Endothelial cell of umbilical vein (primary cell): ENCODE data around the gene FLG2. TPM values are rescaled to one million over a fixed set of nuclear protein-coding genes. Genes with fewer than 3 reads are reported as not detected.

Experiments
- BruUV-seq: library from RNA; stranded (reverse); fragments of 400-500 nt; replicated peaks from 2 replicates; lab custom pipeline; 2021; lab: Mats Ljungman, UMichigan
- CTCF ChIA-PET: fragments of 300-600, 350-600 bp; sonication (Branson Sonifier 250); formaldehyde crosslinking; loops from one replicate; lab custom pipeline; 2021; ENCODE audit warnings: antibody characterized with exemption, inconsistent platforms; lab: Charles Lee
- POLR2A ChIA-PET: fragments of 300-600, 350-600 bp; sonication (Branson Sonifier 250); formaldehyde crosslinking; loops from one replicate; lab custom pipeline; 2021; ENCODE audit warnings: antibody characterized with exemption, inconsistent platforms; lab: Charles Lee
- DNase-seq: peaks from one replicate; pipeline ENCODE4 v3.0.0-alpha.2; 2011; ENCODE audit warnings: low read depth, low spot score
- FAIRE-seq: peaks from 2 replicates; lab custom pipeline; 2011; peaks lifted over from hg19 to GRCh38; lab: Jason Lieb, UNC
- H2AFZ ChIP-seq: 2 replicates; pipeline ENCODE4 v1.6.0; 2012; ENCODE audit warnings: low read depth, low read length, control low read depth, inconsistent platforms
- H3K27ac ChIP-seq: 2 replicates; pipeline ENCODE4 v1.5.1; 2011; ENCODE audit warnings: low read depth, mild to moderate bottlenecking, control low read depth, low read length, moderate library complexity; ENCODE audit not compliant: insufficient read depth
- H3K27me3 ChIP-seq, 2 experiments: 2 replicates each; pipeline versions ENCODE4 v1.6.0 to v1.6.1; 2011; ENCODE audit warnings: low read length in 2 of 2, mixed read lengths in 1 of 2; ENCODE audit not compliant: control insufficient read depth in 2 of 2, insufficient read depth in 2 of 2
- H3K36me3 ChIP-seq, 2 experiments: 2 replicates in 1 of 2; 3 replicates in 1 of 2; pipeline ENCODE4 v1.5.1; 2011; ENCODE audit warnings: low read length in 2 of 2, mild to moderate bottlenecking in 1 of 2, moderate library complexity in 1 of 2; ENCODE audit not compliant: control insufficient read depth in 2 of 2, insufficient read depth in 2 of 2; ENCODE audit errors: extremely low read depth in 1 of 2
- H3K4me1 ChIP-seq: 3 replicates; pipeline ENCODE4 v1.5.1; 2011; ENCODE audit warnings: mild to moderate bottlenecking, low read length; ENCODE audit not compliant: control insufficient read depth, insufficient read depth; ENCODE audit errors: extremely low read depth
- H3K4me2 ChIP-seq: 2 replicates; pipeline ENCODE4 v1.6.1; 2011; ENCODE audit warnings: low read length, control low read depth, mixed read lengths; ENCODE audit not compliant: insufficient read depth
- H3K4me3 ChIP-seq, 3 experiments: fragments of 200-600 bp in 1 of 3; sonication (generic), shearing (Covaris generic) in 1 of 3; replicated peaks in 1 of 3; 2 replicates each; pipeline ENCODE4 v1.5.1; 2011 to 2016; ENCODE audit warnings: control low read depth in 3 of 3, low read length in 3 of 3, mild to moderate bottlenecking in 2 of 3, inconsistent platforms in 1 of 3, low read depth in 1 of 3, moderate library complexity in 1 of 3; ENCODE audit not compliant: insufficient read depth in 1 of 3
- H3K79me2 ChIP-seq: 2 replicates; pipeline ENCODE4 v1.6.0; 2012; ENCODE audit warnings: low read length, inconsistent platforms; ENCODE audit not compliant: control insufficient read depth, insufficient read depth
- H3K9ac ChIP-seq: replicated peaks from 2 replicates; pipeline ENCODE3; 2011; ENCODE audit warnings: low read length, control low read depth; ENCODE audit not compliant: insufficient read depth; ENCODE audit errors: extremely low read depth
- H3K9me1 ChIP-seq: replicated peaks from 3 replicates; pipeline ENCODE4 v1.6.0; 2011; ENCODE audit warnings: mild to moderate bottlenecking, low read length; ENCODE audit not compliant: control insufficient read depth, insufficient read depth; ENCODE audit errors: extremely low read depth
- H3K9me3 ChIP-seq: replicated peaks from 2 replicates; pipeline ENCODE4 v1.5.1; 2012; ENCODE audit warnings: low read length, inconsistent platforms; ENCODE audit not compliant: control insufficient read depth, insufficient read depth
- H4K20me1 ChIP-seq: replicated peaks from 2 replicates; pipeline ENCODE3; 2011; ENCODE audit warnings: mild to moderate bottlenecking, low read length; ENCODE audit not compliant: control insufficient read depth, insufficient read depth; ENCODE audit errors: extremely low read depth
- CTCF ChIP-seq, 2 donors: IDR thresholded peaks; 1 replicate in 1 of 2; 2 replicates in 1 of 2; pipeline ENCODE4 v1.5.1; 2011; ENCODE audit warnings: low read length in 2 of 2, mild to moderate bottlenecking in 2 of 2, moderate library complexity in 2 of 2, control low read depth in 1 of 2, inconsistent platforms in 1 of 2, low read depth in 1 of 2; ENCODE audit not compliant: insufficient read depth in 1 of 2; ENCODE audit errors: extremely low read depth in 1 of 2
- EZH2 ChIP-seq: IDR thresholded peaks from 2 replicates; pipeline ENCODE4 v1.6.1; 2012; ENCODE audit warnings: borderline replicate concordance, low read depth, mild to moderate bottlenecking, moderate library complexity, low read length, inconsistent platforms; ENCODE audit not compliant: severe bottlenecking
- FOS ChIP-seq: IDR thresholded peaks from 2 replicates; pipeline ENCODE4 v1.6.1; 2011; ENCODE audit warnings: mild to moderate bottlenecking, low read length, moderate library complexity, borderline replicate concordance; ENCODE audit not compliant: insufficient read depth
- MAX ChIP-seq: IDR thresholded peaks from 2 replicates; pipeline ENCODE4 v1.6.1; 2011; ENCODE audit not compliant: insufficient read depth, insufficient read length
- MYC ChIP-seq: IDR thresholded peaks from one replicate; pipeline ENCODE4 v1.6.1; 2011; ENCODE audit warnings: mild to moderate bottlenecking, low read depth, low read length
- POLR2A ChIP-seq: IDR thresholded peaks from 2 replicates; pipeline ENCODE4 v1.6.1; 2012; ENCODE audit warnings: low read depth, mild to moderate bottlenecking, control low read depth, low read length
- POLR2AphosphoS5 ChIP-seq: IDR thresholded peaks from 2 replicates; pipeline ENCODE4 v1.6.1; 2012; ENCODE audit warnings: low read depth, mild to moderate bottlenecking, control low read depth, low read length, moderate library complexity; ENCODE audit not compliant: insufficient read depth
- dilution Hi-C: fragments of 300-500 bp; cut with MboI; formaldehyde crosslinking; loops from one replicate; pipeline ENCODE4 v1.15.0; 2019; ENCODE audit warnings: low sequenced_read_pairs; ENCODE audit not compliant: extremely low pct_ligation_motif_present
- intact Hi-C: fragments of 100-400 bp; cut with micrococcal nuclease; formaldehyde crosslinking; loops from one replicate; pipeline ENCODE4 v1.10.0; 2022
- polyA plus RNA-seq, 4 experiments: library from polyadenylated mRNA; depleted of rRNA in 3 of 4; stranded (reverse) in 3 of 4; unstranded in 1 of 4; fragments of >200 nt; gene quantifications; 2 replicates each; pipeline versions ENCODE4 v1.2.1 to v1.2.3, GENCODE V29; 2011 to 2012; ENCODE audit warnings: missing spikeins in 1 of 4
- total RNA-seq: library from RNA; stranded (reverse); gene quantifications from 2 replicates; pipeline ENCODE4 v1.2.3, GENCODE V29; 2021

FLG2 gene
- total and polyA plus RNA-seq, 2 donors (not counting 3 experiments of a cell fraction or from before 2014, with no cell fraction given) = not detected

- Histone ChIP-seq H3K4me2 (no peak overlapping the region), H3K36me3 (no peaks in the 10 kb centered on the region), H3K4me3 (no peak overlapping the region), H3K27ac (no peak overlapping the region), H3K9ac (no peak overlapping the region), H3K9me3 (no peaks in the 10 kb centered on the region), H3K27me3 (peaks cover 0 to 1% of the 10 kb centered on the region in 2 experiments), H2AFZ (no peak overlapping the region), H3K4me1 (no peaks in the 10 kb centered on the region), H4K20me1 (no peaks in the 10 kb centered on the region), H3K79me2 (no peaks in the 10 kb centered on the region), H3K9me1 (no peaks in the 10 kb centered on the region)
- no TSS peak for BruUV-seq
- dilution Hi-C loops = no loop called here
- POLR2A ChIA-PET = no interaction called here
- peak; percentile 67 for FAIRE-seq
- no peak for TF ChIP-seq POLR2A
- peak; percentile 68 to 72 for TF ChIP-seq CTCF (IDR thresholded peaks at IDR 0.05; ENCODE audit: extremely low read depth in 1 of 2, insufficient read depth in 1 of 2, low read depth in 1 of 2, low read length in 2 of 2)
- intact Hi-C loops = loop anchor here (1.0 to 5.0 kb wide), 4 partner anchors 95 to 205 kb away; no protein-coding TSS in a partner anchor
- DNase-seq = peak; percentile 63
- CTCF ChIA-PET = interaction anchor here (0.5 to 2.6 kb wide), 40 partner anchors 8 to 386 kb away, joined by 3 to 68 read pairs (median 4); partner anchors contain the start of genes FLG, FLG2 and HRNR
These were observed 12.6 kb downstream of the FLG2 start for GRCh38 chr1:152347116-152347728.

- intact Hi-C loops = no loop called here
- ChIA-PET POLR2A (no interaction called here), CTCF (interaction anchor here (1.1 to 4.8 kb wide), 2 partner anchors 15 to 114 kb away, joined by 3 to 24 read pairs; no protein-coding TSS in a partner anchor)
- Histone ChIP-seq H3K4me3 (no peak overlapping the region), H3K27me3 (peaks cover 0 to 1% of the 10 kb centered on the region in 2 experiments), H3K79me2 (no peaks in the 10 kb centered on the region), H3K9ac (no peak overlapping the region), H2AFZ (no peak overlapping the region), H3K36me3 (no peaks in the 10 kb centered on the region), H3K4me1 (no peaks in the 10 kb centered on the region), H3K4me2 (no peak overlapping the region), H3K9me3 (no peaks in the 10 kb centered on the region), H3K27ac (no peak overlapping the region), H4K20me1 (no peaks in the 10 kb centered on the region), H3K9me1 (no peaks in the 10 kb centered on the region)
- no peak for FAIRE-seq
- no peak for DNase-seq
- dilution Hi-C loops = no loop called here
- TF ChIP-seq FOS (no peak), MYC (no peak), CTCF (IDR thresholded peaks at IDR 0.05; ENCODE audit: extremely low read depth in 1 of 2, insufficient read depth in 1 of 2, low read depth in 1 of 2, low read length in 2 of 2) (no peak), EZH2 (no peak), POLR2AphosphoS5 (no peak), MAX (no peak)
- no TSS peak for BruUV-seq
These were observed 15.4 kb downstream of the FLG2 start for GRCh38 chr1:152344438-152344837.
